ENCODE results near the gene WDR13.
"Not testable (repeated sequence)": the region's sequence is repeated elsewhere in the genome, so short reads cannot be mapped to it uniquely, and the experiment has no call there.

The WDR13 gene

GRCh38 chrX:48595929-48596328 is 1.4 kb upstream of the WDR13 start:
- no peak for DNase-seq

DNA sequence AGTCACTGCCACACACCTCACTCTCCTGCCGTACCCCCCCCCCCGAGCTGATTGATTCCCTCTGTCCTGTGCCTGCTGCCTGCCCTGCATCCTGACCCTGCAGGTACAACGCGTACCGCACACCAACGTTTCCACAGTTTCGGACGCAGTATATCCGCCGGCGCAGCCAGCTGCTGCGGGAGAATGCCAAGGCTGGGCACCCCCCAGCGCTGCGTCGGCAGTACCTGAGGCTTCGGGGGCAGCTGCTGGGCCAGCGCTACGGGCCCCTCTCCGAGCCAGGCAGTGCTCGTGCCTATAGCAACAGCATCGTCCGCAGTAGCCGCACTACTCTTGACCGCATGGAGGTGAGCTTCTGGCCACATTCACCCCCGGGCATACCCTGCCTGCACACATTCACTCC is 1.3 kb downstream of the WDR13 start:
- no peak for DNase-seq

DNA sequence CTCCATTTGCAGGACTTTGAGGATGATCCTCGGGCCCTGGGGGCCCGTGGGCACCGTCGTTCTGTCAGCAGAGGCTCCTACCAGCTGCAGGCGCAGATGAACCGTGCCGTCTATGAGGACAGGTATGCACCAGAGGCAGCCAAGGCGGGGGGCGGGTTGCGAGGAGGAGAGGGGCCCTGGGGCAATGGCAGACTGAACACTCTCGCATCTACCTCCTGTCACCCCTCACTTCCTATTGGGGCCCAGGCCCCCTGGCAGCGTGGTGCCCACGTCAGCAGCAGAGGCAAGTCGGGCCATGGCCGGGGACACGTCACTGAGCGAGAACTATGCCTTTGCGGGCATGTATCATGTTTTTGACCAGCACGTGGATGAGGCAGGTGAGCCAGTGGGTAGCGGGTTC is 2.0 kb downstream of the WDR13 start:
- DNase-seq = no peak

GRCh38 chrX:48600226-48600625 is 2.9 kb downstream of the WDR13 start:
- no peak for DNase-seq

DNA sequence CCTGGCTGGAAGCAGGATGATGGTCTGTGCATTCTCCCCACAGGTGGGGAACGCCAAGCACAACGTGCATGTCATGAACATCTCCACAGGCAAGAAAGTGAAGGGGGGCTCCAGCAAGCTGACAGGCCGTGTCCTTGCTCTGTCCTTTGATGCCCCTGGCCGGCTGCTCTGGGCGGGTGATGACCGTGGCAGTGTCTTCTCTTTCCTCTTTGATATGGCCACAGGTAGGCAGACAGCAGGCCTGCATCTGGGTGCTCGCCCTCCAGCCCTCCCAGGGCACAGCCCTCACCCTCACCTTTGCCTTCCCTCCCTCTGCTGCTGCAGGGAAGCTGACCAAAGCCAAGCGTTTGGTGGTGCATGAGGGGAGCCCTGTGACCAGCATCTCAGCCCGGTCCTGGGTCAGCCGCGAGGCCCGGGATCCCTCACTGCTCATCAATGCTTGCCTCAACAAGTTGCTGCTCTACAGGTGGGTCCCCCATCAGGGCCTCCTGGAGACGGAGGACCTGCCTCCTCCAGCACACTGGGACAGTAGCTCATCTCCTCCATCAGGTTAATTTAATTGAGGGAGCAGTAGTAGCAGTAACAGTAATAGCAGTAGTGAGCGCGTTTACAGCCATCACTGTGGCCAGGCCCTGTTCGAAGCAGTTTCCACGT is 4.6 kb downstream of the WDR13 start:
- DNase-seq = no peak

GRCh38 chrX:48604701-48605100 is 7.4 kb downstream of the WDR13 start:
- no peak for DNase-seq

- DNase-seq = no peak
Measured at GRCh38 chrX:48606091-48606490, 8.8 kb downstream of the WDR13 start.

- DNase-seq = no peak
Measured at GRCh38 chrX:48611703-48612102, 14.4 kb downstream of the WDR13 start.

DNA sequence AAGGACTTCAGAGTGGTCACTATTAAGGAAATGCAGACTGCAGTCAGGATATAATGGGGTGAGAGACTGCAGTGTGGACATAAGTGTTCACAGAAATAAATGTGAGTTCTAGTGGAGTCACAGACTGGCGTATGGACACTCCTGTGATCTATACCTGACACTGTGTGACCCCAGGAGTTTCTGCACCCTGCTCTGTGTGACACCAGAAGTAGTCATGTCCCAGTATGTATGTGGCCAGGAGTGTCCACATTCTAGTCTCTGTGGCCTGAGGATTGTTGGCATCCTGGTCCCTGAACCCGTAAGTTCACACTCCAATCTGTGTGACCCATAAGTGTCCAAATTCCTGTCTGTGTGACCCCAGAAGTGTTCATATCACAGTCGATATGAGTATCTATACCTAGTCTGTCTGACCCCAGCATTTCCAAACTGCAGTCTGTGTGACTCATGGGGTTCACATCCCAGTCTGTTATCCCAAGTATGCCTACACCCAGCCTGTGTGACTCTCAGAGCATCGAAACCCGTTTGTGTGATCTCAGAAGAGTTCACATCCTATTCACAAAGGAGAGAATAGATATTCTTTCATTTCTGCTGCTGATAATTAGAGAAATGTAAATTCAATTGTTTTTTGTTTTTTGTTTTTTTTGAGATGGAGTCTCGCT is 16.3 kb downstream of the WDR13 start:
- no peak for DNase-seq

DNA sequence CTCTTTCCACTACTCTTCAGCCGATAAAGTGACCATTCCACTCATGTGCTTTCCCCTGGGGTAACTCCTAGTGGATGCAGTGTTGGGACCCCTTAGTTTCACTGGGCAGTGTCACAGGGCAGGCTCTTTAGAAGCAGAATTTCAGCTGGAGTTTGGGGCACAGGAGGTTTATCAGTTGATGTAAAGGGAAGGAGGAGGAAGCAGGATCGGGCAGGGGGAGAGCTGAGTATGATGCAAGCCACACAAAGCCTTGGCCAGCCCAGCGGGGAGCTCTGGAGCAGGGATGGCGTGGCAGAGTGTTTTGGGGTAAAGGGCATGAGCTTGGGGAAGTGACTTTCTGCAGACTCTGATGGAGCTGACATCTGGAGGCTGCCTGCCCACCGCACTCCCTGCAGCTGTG is 19.3 kb downstream of the WDR13 start:
- peak in 1 of 2 experiments; percentile 21 for DNase-seq

GRCh38 chrX:48617542-48618340 is 20.4 kb downstream of the WDR13 start:
- no peak for DNase-seq

- DNase-seq = no peak
Measured at GRCh38 chrX:48626401-48627298, 29.4 kb downstream of the WDR13 start.

- peak; percentile 55 to 64 for DNase-seq
Measured at GRCh38 chrX:48631376-48632090, 34.2 kb downstream of the WDR13 start.

GRCh38 chrX:48632207-48632606 is 34.9 kb downstream of the WDR13 start:
- no peak for DNase-seq

GRCh38 chrX:48636301-48636700 is 39.0 kb downstream of the WDR13 start:
- DNase-seq = no peak

- DNase-seq = no peak
Measured at GRCh38 chrX:48636776-48637175, 39.5 kb downstream of the WDR13 start.

DNA sequence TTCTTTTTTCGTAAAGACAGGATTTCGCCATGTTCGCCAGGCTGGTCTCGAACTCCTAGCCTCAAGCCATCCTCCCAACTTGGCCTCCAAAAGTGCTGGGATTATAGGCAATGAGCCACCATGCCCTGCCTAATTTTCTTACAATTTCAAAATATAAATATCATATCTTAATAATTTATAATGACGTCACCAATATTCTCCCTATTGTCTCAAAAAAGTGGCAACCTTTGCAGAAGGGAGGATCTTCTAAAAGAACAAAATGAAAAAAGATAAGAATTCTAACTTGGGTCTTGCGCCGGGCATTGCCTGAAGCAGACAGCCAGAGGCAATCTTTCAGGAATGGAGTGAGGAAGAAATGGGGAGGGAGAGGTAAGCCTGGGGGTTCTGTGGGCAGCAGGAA is 48.4 kb downstream of the WDR13 start:
- DNase-seq = no peak

- DNase-seq = peak; percentile 60 to 70
Measured at GRCh38 chrX:48648336-48648751, 51.1 kb downstream of the WDR13 start.

- no peak for DNase-seq
Measured at GRCh38 chrX:48649102-48649501, 51.8 kb downstream of the WDR13 start.

- not testable (repeated sequence) for DNase-seq
Measured at GRCh38 chrX:48652055-48652579, 54.8 kb downstream of the WDR13 start.

DNA sequence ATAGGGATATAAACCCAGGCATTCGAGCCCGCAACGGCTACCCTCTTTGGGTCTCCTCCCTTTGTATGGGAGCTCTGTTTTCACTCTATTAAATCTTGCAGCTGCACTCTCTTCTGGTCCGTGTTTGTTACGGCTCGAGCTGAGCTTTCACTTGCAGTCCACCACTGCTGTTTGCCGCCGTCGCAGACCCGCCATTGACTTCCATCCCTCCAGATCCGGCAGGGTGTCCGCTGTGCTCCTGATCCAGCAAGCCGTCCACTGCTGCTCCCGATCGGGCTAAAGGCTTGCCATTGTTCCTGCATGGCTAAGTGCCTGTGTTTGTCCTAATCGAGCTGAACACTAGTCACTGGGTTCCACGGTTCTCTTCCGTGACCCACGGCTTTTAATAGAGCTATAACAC is 57.5 kb downstream of the WDR13 start:
- DNase-seq = not testable (repeated sequence)

Measured in Kasumi-1 (cell line).